Amygdala (tissue), 56 donors: ENCODE data around the gene PLEKHM3.
A peak's percentile ranks its signal among the peaks of the same experiment; 100 is the strongest.

Experiments used
- DNase-seq, 56 donors: peaks; one replicate each; lab custom pipeline; 2025; lab: John Stamatoyannopoulos, UW

Gene PLEKHM3

GRCh38 chr2:207896525-207897285 lies 128.6 kb downstream of the PLEKHM3 start:
- DNase-seq: no peak

GRCh38 chr2:207895274-207895860 lies 130.0 kb downstream of the PLEKHM3 start:
- DNase-seq: no peak

GRCh38 chr2:207892716-207893402 lies 132.5 kb downstream of the PLEKHM3 start:
- DNase-seq: peak in 1 of 56 donors; percentile 42

GRCh38 chr2:207891086-207891844 lies 134.1 kb downstream of the PLEKHM3 start:
- DNase-seq: no peak

- no peak for DNase-seq
These were observed 137.8 kb downstream of the PLEKHM3 start for GRCh38 chr2:207887500-207887899.

GRCh38 chr2:207885010-207885409 lies 140.3 kb downstream of the PLEKHM3 start:
- DNase-seq: no peak

- DNase-seq: no peak
These were observed 141.2 kb downstream of the PLEKHM3 start for GRCh38 chr2:207884127-207884526.

- no peak for DNase-seq
These were observed 142.1 kb downstream of the PLEKHM3 start for GRCh38 chr2:207883002-207883780.

GRCh38 chr2:207881902-207882301 lies 143.4 kb downstream of the PLEKHM3 start:
- no peak for DNase-seq

- no peak for DNase-seq
These were observed 145.8 kb downstream of the PLEKHM3 start for GRCh38 chr2:207879536-207879935.

GRCh38 chr2:207876842-207877535 lies 148.3 kb downstream of the PLEKHM3 start:
- DNase-seq: no peak

- DNase-seq: no peak
These were observed 149.7 kb downstream of the PLEKHM3 start for GRCh38 chr2:207875473-207876212.

GRCh38 chr2:207873794-207874193 lies 151.5 kb downstream of the PLEKHM3 start:
- no peak for DNase-seq

GRCh38 chr2:207871911-207872310 lies 153.4 kb downstream of the PLEKHM3 start:
- DNase-seq: no peak

- DNase-seq: no peak
These were observed 153.8 kb downstream of the PLEKHM3 start for GRCh38 chr2:207871506-207871905.

GRCh38 chr2:207870814-207871213 lies 154.5 kb downstream of the PLEKHM3 start:
- DNase-seq: no peak

- DNase-seq: no peak
These were observed 155.2 kb downstream of the PLEKHM3 start for GRCh38 chr2:207869784-207870778.
